GM12864 (cell line): Measurements from ENCODE around the gene STARD7.
A peak's percentile ranks its signal among the peaks of the same experiment; 100 is the strongest.
"Not testable (repeated sequence)": the region's sequence is repeated elsewhere in the genome, so short reads cannot be mapped to it uniquely, and the experiment has no call there.

Experiments
- DNase-seq: peaks from one replicate; pipeline ENCODE4 v3.0.0-alpha.2; 2011; ENCODE audit warnings: low read depth
- H3K4me3 ChIP-seq: 2 replicates; pipeline ENCODE4 v1.5.1; 2011; ENCODE audit warnings: mild to moderate bottlenecking, low read depth, low read length, control low read depth
- CTCF ChIP-seq: IDR thresholded peaks from 2 replicates; pipeline ENCODE4 v1.5.1; 2011; ENCODE audit warnings: low read depth, mild to moderate bottlenecking, moderate library complexity, low read length, control low read depth, inconsistent platforms; ENCODE audit errors: missing control alignments

STARD7 gene

GRCh38 chr2:96208143-96209010, at the start of gene STARD7:
Gene STARD7, minus strand, starts transcription at chr2:96208827. Its CDS starts 393 bp downstream, at chr2:96208434.
- TF ChIP-seq CTCF, result no peak
- peak; percentile 96 for DNase-seq
- H3K4me3 ChIP-seq, result peak within 1 kb of the TSS; percentile 95

- not testable (repeated sequence) for H3K4me3 ChIP-seq, DNase-seq
Observed at GRCh38 chr2:96257744-96258143, 49.1 kb upstream of the STARD7 start.

- DNase-seq, result no peak
- no peak for TF ChIP-seq CTCF
- H3K4me3 ChIP-seq, result no peak overlapping the region
Observed at GRCh38 chr2:96256611-96257113, 48.0 kb upstream of the STARD7 start.

GRCh38 chr2:96254571-96254970, 45.9 kb upstream of the STARD7 start:
- TF ChIP-seq CTCF, result no peak
- no peak for DNase-seq

GRCh38 chr2:96253006-96253405, 44.4 kb upstream of the STARD7 start:
- DNase-seq, result no peak
- TF ChIP-seq CTCF, result no peak
- no peak overlapping the region for H3K4me3 ChIP-seq

More at GRCh38 chr2:96254571-96254970, 45.9 kb upstream of the STARD7 start:
- H3K4me3 ChIP-seq, result no peak overlapping the region

- H3K4me3 ChIP-seq, result no peak overlapping the region
- TF ChIP-seq CTCF, result no peak
Observed at GRCh38 chr2:96252526-96252925, 43.9 kb upstream of the STARD7 start.

GRCh38 chr2:96251721-96252292, 43.2 kb upstream of the STARD7 start:
- no peak for DNase-seq
- TF ChIP-seq CTCF, result no peak
- no peak overlapping the region for H3K4me3 ChIP-seq

More at GRCh38 chr2:96252526-96252925, 43.9 kb upstream of the STARD7 start:
- no peak for DNase-seq
